ENCODE results near the gene EEF1AKMT1. TPM values are rescaled to one million over a fixed set of nuclear protein-coding genes. Genes with fewer than 3 reads are reported as not detected.

EEF1AKMT1 gene
- total and polyA plus RNA-seq, 8 donors: 2.6 to 6.4 (median 3.8) TPM

DNA sequence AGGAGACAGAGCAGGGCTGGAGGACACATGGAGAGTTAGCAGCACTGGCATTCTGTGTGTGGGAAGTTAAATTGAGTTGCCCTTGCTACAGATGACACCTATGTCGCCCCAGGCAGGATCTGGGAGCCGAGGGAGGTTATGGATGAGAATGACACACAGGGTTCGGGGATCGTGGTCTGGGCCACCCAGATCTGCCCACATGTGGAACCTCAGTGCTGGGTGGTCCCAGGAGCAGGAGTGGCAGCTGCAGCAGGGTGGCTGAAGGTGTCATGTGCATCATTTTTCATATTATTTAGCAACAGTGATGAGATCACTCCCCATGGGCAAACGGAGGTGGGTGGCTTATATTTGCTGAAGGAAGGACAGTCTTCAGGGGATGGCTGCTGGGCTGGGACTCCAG lies 67.1 kb downstream of the EEF1AKMT1 start:
- no peak for DNase-seq

DNA sequence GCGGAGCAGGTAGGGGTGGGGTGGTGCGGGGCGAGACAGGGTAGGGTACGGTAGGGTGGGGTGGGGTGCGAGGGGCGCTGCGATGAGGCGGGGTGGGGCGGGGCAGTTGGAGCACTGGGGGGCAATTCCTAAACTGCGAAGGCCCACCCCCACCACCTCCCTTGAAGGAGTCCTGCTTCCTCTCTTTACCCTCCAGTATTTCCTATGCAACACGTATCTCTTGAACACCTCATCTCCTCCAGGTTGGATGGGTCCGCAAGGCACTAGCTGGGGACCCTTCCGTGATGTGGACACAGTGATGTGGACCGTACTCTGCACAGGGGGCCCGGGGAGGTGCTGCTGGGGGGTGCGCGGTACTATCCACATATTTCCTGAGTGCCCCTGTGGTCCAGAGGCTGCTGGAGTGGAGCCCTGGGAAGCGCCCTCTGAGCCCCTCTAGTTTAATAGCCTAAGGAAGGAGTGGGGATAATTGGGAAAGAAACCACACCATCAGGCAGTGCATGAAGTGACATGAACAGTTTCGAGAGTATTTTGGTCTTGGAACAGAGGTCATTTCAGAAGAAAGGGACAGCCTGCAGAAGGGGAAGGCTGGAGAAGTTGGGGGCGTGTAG lies 69.2 kb downstream of the EEF1AKMT1 start:
- H3K4me1 ChIP-seq: peaks cover 0 to 9% (median 9%) of the 10 kb centered on the region in 3 donors
- FAIRE-seq (no peak), ATAC-seq (peak; percentile 11 to 39 (median 27)), DNase-seq (no peak)
- TF ChIP-seq, protein P1, sequence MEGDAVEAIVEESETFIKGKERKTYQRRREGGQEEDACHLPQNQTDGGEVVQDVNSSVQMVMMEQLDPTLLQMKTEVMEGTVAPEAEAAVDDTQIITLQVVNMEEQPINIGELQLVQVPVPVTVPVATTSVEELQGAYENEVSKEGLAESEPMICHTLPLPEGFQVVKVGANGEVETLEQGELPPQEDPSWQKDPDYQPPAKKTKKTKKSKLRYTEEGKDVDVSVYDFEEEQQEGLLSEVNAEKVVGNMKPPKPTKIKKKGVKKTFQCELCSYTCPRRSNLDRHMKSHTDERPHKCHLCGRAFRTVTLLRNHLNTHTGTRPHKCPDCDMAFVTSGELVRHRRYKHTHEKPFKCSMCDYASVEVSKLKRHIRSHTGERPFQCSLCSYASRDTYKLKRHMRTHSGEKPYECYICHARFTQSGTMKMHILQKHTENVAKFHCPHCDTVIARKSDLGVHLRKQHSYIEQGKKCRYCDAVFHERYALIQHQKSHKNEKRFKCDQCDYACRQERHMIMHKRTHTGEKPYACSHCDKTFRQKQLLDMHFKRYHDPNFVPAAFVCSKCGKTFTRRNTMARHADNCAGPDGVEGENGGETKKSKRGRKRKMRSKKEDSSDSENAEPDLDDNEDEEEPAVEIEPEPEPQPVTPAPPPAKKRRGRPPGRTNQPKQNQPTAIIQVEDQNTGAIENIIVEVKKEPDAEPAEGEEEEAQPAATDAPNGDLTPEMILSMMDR (IDR thresholded peaks at IDR 0.05): no peak
- peak overlapping the region in 3 of 4 donors; percentile 16 to 72 (median 54) for H3K4me3 ChIP-seq
- intact Hi-C loops (cut with DNase I): no loop called here
- no peaks in the 10 kb centered on the region for H3K36me3 ChIP-seq
- H3K27ac ChIP-seq: no peak overlapping the region
- no peaks in the 10 kb centered on the region for H3K27me3 ChIP-seq
- H3K9me3 ChIP-seq: no peaks in the 10 kb centered on the region
- WGBS, 2 donors: 17 to 25% methylated on average over 13 to 20 of the region's 20 CpGs

More for the DNA sequence above, 67.1 kb downstream of the EEF1AKMT1 start:
- Histone ChIP-seq H3K4me3 (no peak overlapping the region), H3K36me3 (no peaks in the 10 kb centered on the region), H3K9me3 (no peaks in the 10 kb centered on the region), H3K27ac (no peak overlapping the region), H3K27me3 (no peaks in the 10 kb centered on the region), H3K4me1 (peaks cover 0 to 7% (median 7%) of the 10 kb centered on the region in 3 donors)
- intact Hi-C loops (cut with DNase I): no loop called here
- FAIRE-seq: no peak
- TF ChIP-seq, protein P1 (IDR thresholded peaks at IDR 0.05): no peak
- 85 to 93% methylated on average over 5 of the region's 5 CpGs for WGBS, 2 donors
- ATAC-seq: no peak

DNA sequence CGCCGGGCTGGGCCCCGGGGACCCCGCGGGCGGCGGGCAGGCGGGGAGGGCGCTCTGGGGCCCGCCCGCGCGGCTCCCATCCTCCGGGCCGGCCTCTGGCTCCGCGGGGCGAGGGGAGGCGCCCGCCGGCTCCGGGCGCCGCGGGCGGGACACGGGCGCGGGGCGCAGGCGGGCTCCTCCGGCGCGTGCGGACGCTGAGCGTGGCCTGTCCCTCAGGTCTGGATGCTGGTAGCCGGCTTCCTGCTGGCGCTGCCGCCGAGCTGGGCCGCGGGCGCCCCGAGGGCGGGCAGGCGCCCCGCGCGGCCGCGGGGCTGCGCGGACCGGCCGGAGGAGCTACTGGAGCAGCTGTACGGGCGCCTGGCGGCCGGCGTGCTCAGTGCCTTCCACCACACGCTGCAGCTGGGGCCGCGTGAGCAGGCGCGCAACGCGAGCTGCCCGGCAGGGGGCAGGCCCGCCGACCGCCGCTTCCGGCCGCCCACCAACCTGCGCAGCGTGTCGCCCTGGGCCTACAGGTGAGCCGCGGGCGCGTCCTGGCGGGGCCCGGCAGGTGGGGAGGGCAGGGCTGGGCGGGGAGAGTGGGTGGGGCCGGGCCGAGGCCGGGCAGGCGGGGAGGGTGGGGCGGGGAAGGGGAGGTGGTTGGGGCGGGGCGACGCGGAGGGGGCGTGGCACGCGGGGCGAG lies 69.8 kb downstream of the EEF1AKMT1 start:
- intact Hi-C loops (cut with DNase I): no loop called here
- WGBS, 2 donors: 0 to 1% methylated on average over 25 to 98 of the region's 98 CpGs
- Histone ChIP-seq H3K27ac (no peak overlapping the region), H3K4me1 (peaks cover 0 to 9% (median 9%) of the 10 kb centered on the region in 3 donors), H3K36me3 (no peaks in the 10 kb centered on the region), H3K4me3 (peak overlapping the region in 3 of 4 donors; percentile 16 to 72 (median 54)), H3K27me3 (no peaks in the 10 kb centered on the region), H3K9me3 (no peaks in the 10 kb centered on the region)
- DNase-seq (peak; percentile 87 to 97 (median 94)), ATAC-seq (peak; percentile 90 to 95 (median 94)), FAIRE-seq (no peak)
- TF ChIP-seq, protein P1 (IDR thresholded peaks at IDR 0.05): peak; percentile 43 to 52 (median 46)

DNA sequence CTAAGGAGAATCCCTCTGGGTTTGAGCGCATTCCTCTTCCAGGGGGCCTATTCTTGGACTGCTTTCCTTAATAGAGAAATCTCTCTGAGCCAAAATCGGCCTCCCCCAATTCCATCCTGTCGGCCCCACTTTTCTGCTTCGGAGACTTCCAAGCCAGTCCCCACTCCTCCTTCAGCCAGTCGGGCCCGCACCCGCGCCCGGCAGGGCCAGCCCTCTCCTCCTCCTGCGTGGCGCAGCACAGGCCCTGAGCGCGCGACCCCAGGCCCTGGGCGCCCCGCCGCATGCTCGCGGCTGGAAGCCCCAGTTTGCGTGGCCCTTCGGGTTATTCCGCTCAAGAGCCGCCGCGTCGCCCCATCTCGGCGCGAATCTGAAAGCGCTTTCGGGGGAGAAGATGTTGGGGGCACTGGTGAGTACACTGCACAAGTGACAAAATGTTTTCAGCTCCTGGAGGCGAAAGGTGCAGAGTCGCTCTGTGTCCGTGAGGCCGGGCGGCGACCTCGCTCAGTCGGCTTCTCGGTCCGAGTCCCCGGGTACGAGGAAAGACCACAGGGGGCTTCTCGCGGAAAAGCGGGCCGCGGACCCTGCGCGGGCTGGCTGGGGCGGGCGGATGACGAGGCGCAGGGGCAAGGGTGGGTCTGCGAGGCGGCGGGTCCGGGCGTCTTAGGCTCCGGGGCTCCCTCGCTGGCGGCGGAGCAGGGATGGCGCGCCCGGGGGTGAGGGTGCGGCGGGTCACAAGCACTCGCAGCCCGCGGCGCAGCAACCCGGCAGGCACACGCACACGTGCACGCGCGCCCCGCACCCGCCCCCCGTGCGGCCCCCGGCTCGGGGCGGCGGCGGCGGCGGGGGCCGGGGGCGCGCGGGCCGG lies 70.6 kb downstream of the EEF1AKMT1 start, which contains the start of gene IL17D:
IL17D (plus strand) TSS at position 785 of the 865 bp plus-strand sequence. CDS start 303 bp downstream, outside the sequence.
- Histone ChIP-seq H3K36me3 (no peaks in the 10 kb centered on the region), H3K4me3 (peak within 1 kb of the TSS; percentile 53 to 72 (median 58)), H3K27me3 (no peaks in the 10 kb centered on the region), H3K27ac (peak within 1 kb of the TSS in 1 of 4 donors; percentile 26), H3K9me3 (no peaks in the 10 kb centered on the region), H3K4me1 (peaks cover 0 to 9% (median 9%) of the 10 kb centered on the region in 3 donors)
- 0 to 1% methylated on average over 72 to 94 of the region's 94 CpGs for WGBS, 2 donors
- ATAC-seq: peak in 3 of 4 donors; percentile 27 to 39 (median 30)
- DNase-seq: peak in 2 of 6 donors; percentile 52 to 71
- no peak for FAIRE-seq
- TF ChIP-seq, protein P1 (IDR thresholded peaks at IDR 0.05): no peak
- intact Hi-C loops (cut with DNase I): no loop called here

Data from pancreas (tissue), 10 donors.